Trophoblast cell (in vitro differentiated cells and primary cell): ENCODE data around the gene ASAP2.

Source experiments
- DNase-seq, 2 donors: peaks; one replicate each; pipeline ENCODE4 v3.0.0-alpha.2; 2016
- H2AFZ ChIP-seq: 2 replicates; pipeline ENCODE4 v1.6.1; 2013; ENCODE audit warnings: low read length, moderate library complexity, mild to moderate bottlenecking; ENCODE audit not compliant: insufficient read depth, poor library complexity
- H2AK5ac ChIP-seq: 2 replicates; pipeline ENCODE4 v1.6.1; 2013; ENCODE audit warnings: mild to moderate bottlenecking, low read length
- H2BK120ac ChIP-seq: 2 replicates; pipeline ENCODE4 v1.6.1; 2013; ENCODE audit warnings: low read length, mild to moderate bottlenecking, moderate library complexity; ENCODE audit not compliant: insufficient read depth, poor library complexity
- H2BK12ac ChIP-seq: 2 replicates; pipeline ENCODE4 v1.6.1; 2013; ENCODE audit warnings: mild to moderate bottlenecking, low read length, moderate library complexity
- H2BK5ac ChIP-seq: 2 replicates; pipeline ENCODE4 v1.6.1; 2013; ENCODE audit warnings: low read length, low read depth, moderate library complexity, mild to moderate bottlenecking; ENCODE audit not compliant: poor library complexity
- H3K14ac ChIP-seq: 2 replicates; pipeline ENCODE4 v1.6.1; 2013; ENCODE audit warnings: mild to moderate bottlenecking, low read length
- H3K18ac ChIP-seq: 2 replicates; pipeline ENCODE4 v1.6.1; 2013; ENCODE audit warnings: mild to moderate bottlenecking, low read length
- H3K23ac ChIP-seq: 2 replicates; pipeline ENCODE4 v1.6.1; 2013; ENCODE audit warnings: low read length
- H3K27ac ChIP-seq: 2 replicates; pipeline ENCODE4 v1.5.1; 2013; ENCODE audit warnings: low read depth, mild to moderate bottlenecking, inconsistent platforms, low read length, moderate library complexity
- H3K27me3 ChIP-seq: 2 replicates; pipeline ENCODE4 v1.6.1; 2013; ENCODE audit warnings: inconsistent platforms, mild to moderate bottlenecking, low read length, moderate library complexity; ENCODE audit not compliant: insufficient read depth
- H3K36me3 ChIP-seq, 2 experiments: 1 replicate in 1 of 2; 2 replicates in 1 of 2; pipeline ENCODE4 v1.6.1; 2013; ENCODE audit warnings: low read length in 2 of 2, mild to moderate bottlenecking in 2 of 2, moderate library complexity in 1 of 2; ENCODE audit not compliant: insufficient read depth in 2 of 2, control insufficient read depth in 1 of 2
- H3K4ac ChIP-seq: 2 replicates; pipeline ENCODE4 v1.6.1; 2013; ENCODE audit warnings: low read depth, mild to moderate bottlenecking, low read length, moderate library complexity
- H3K4me1 ChIP-seq, 2 experiments: 1 replicate in 1 of 2; 2 replicates in 1 of 2; pipeline ENCODE4 v1.6.1; 2013; ENCODE audit warnings: low read length in 2 of 2, mild to moderate bottlenecking in 2 of 2, moderate library complexity in 1 of 2; ENCODE audit not compliant: insufficient read depth in 2 of 2, control insufficient read depth in 1 of 2
- H3K4me2 ChIP-seq: 2 replicates; pipeline ENCODE4 v1.6.1; 2013; ENCODE audit warnings: inconsistent platforms, mild to moderate bottlenecking, low read length, moderate library complexity
- H3K4me3 ChIP-seq: 2 replicates; pipeline ENCODE4 v1.5.1; 2013; ENCODE audit warnings: mild to moderate bottlenecking, low read depth, low read length, inconsistent platforms
- H3K79me1 ChIP-seq: one replicate; pipeline ENCODE4 v1.6.1; 2013; ENCODE audit warnings: low read length
- H3K79me2 ChIP-seq: 2 replicates; pipeline ENCODE4 v1.6.1; 2013; ENCODE audit warnings: low read length, mild to moderate bottlenecking; ENCODE audit not compliant: control insufficient read depth, insufficient read depth, poor library complexity
- H3K9ac ChIP-seq: 2 replicates; pipeline ENCODE4 v1.6.1; 2013; ENCODE audit warnings: mild to moderate bottlenecking, low read length
- H3K9me3 ChIP-seq: 2 replicates; pipeline ENCODE4 v1.6.1; 2013; ENCODE audit warnings: low read depth, mild to moderate bottlenecking, control low read depth, inconsistent platforms, low read length; ENCODE audit not compliant: insufficient read depth
- H4K12ac ChIP-seq: 2 replicates; pipeline ENCODE4 v1.6.1; 2013; ENCODE audit warnings: low read depth, mild to moderate bottlenecking, low read length, moderate library complexity
- H4K8ac ChIP-seq: 2 replicates; pipeline ENCODE4 v1.6.1; 2013; ENCODE audit warnings: low read depth, mild to moderate bottlenecking, low read length, moderate library complexity
- H4K91ac ChIP-seq: one replicate; pipeline ENCODE4 v1.6.1; 2013; ENCODE audit warnings: low read depth, mild to moderate bottlenecking, low read length, moderate library complexity
- WGBS: extraction: QIAGEN DNeasy Blood & Tissue Kit; methylation state at CpG from one replicate; pipeline ENCODE4 v1.1.7; 2013; ENCODE audit warnings: missing lambda C conversion rate; ENCODE audit not compliant: insufficient read length, insufficient coverage; ENCODE audit errors: extremely low coverage; 5-methylcytosine and 5-hydroxymethylcytosine counted together

ASAP2 gene

DNA sequence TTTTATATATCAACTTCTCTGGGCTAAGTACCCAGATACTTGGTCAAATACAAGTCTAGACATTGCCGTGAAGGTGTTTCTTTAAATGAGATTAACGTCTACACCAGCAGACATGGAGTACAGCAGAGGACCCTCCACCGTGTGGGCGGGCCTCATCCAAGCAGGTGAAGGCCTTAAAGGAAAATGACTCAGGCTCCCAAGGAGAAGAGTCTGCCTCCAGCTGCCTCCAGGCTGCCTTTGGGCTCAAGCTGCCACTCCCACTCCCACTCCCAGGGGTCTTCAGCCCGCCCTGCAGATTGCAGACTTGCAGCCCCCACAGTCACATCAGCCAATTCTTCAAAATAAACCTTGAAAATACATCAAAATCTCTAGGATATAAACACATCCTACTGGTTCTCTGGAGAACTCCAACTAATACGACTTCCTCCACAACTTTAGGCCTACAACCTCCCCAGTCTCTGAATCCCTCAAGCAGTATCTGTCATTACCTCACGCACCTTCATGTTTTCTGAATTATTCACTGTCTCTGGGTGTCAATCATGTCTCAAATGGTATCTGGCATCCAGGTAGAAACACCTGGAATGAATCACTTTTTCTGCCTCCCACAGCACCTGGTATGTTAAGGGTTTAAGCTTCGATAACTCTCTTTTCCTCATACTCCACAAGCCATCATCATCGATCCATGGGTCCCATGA is 209.8 kb downstream of the ASAP2 start:
- H3K9ac ChIP-seq: no peak overlapping the region
- H3K36me3 ChIP-seq: peaks cover 6 to 8% of the 10 kb centered on the region in 2 experiments
- H2AK5ac ChIP-seq: no peak overlapping the region
- WGBS: no CpG with 5 or more reads among the region's 9 CpGs
- H2AFZ ChIP-seq: no peak overlapping the region
- H2BK120ac ChIP-seq: no peak overlapping the region
- H3K4me1 ChIP-seq: peaks cover 0 to 5% of the 10 kb centered on the region in 2 experiments
- no peak overlapping the region for H3K4me2 ChIP-seq
- no peaks in the 10 kb centered on the region for H3K9me3 ChIP-seq
- H2BK12ac ChIP-seq: no peak overlapping the region
- H3K27me3 ChIP-seq: no peaks in the 10 kb centered on the region
- no peak overlapping the region for H3K27ac ChIP-seq
- no peak overlapping the region for H3K4ac ChIP-seq
- no peak overlapping the region for H4K8ac ChIP-seq
- H3K4me3 ChIP-seq: no peak overlapping the region
- no peak overlapping the region for H3K14ac ChIP-seq
- H3K79me2 ChIP-seq: no peaks in the 10 kb centered on the region
- H4K12ac ChIP-seq: no peak overlapping the region
- peak; percentile 65 to 86 for DNase-seq
- peak overlapping the region; percentile 83 for H3K18ac ChIP-seq
- H3K79me1 ChIP-seq: no peaks in the 10 kb centered on the region
- H4K91ac ChIP-seq: no peak overlapping the region
- no peak overlapping the region for H3K23ac ChIP-seq
- H2BK5ac ChIP-seq: no peak overlapping the region

DNA sequence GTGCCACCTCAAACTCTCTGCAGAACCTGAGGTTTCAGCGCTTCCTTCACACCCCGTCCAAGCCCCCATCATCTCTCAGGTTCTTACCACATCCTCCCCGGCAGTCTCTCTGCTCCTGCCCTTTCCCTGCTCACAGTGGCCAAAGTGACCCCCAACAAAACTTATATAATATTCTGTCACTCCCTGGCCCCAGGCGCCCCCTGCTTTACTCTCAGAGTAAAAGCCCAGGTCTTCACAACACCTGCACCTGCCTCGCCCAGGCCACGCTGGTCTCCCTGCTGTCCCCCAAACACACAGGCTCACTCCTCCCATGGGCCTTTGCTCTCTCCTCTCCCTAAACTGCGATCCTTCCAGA is 210.3 kb downstream of the ASAP2 start:
- WGBS: no CpG with 5 or more reads among the region's 7 CpGs
- no peak overlapping the region for H3K9ac ChIP-seq
- no peak overlapping the region for H3K4me3 ChIP-seq
- H3K9me3 ChIP-seq: no peaks in the 10 kb centered on the region
- no peak overlapping the region for H4K12ac ChIP-seq
- no peak overlapping the region for H2BK120ac ChIP-seq
- no peak overlapping the region for H4K8ac ChIP-seq
- no peak overlapping the region for H3K4me2 ChIP-seq
- no peaks in the 10 kb centered on the region for H3K79me1 ChIP-seq
- DNase-seq: no peak
- no peak overlapping the region for H2BK5ac ChIP-seq
- H4K91ac ChIP-seq: no peak overlapping the region
- H3K27ac ChIP-seq: no peak overlapping the region
- H3K14ac ChIP-seq: no peak overlapping the region
- no peaks in the 10 kb centered on the region for H3K79me2 ChIP-seq
- H3K23ac ChIP-seq: no peak overlapping the region
- no peak overlapping the region for H2AK5ac ChIP-seq
- H3K4ac ChIP-seq: no peak overlapping the region
- no peak overlapping the region for H2AFZ ChIP-seq
- H3K4me1 ChIP-seq: peaks cover 0 to 5% of the 10 kb centered on the region in 2 experiments
- peak overlapping the region; percentile 72 for H3K18ac ChIP-seq
- H2BK12ac ChIP-seq: no peak overlapping the region
- H3K36me3 ChIP-seq: peaks cover 4 to 6% of the 10 kb centered on the region in 2 experiments
- no peaks in the 10 kb centered on the region for H3K27me3 ChIP-seq

DNA sequence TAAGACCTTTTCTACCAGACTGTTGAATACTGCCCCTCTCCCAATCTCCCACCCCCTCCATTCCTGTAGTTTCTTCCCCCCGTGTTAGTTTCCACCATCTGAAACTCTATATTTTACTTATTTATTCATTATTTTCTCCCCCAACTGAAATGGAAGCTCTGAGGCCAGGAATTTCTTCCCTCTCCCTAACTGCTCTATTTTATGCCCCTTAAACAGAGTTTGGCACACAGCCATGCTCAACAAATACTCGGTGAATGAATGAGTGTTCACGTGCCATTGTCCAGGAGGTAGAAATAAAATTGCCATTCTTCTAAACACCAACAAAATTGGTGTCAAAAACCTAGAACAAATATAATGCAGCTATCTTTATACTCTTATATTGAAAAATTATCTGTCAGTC is 211.1 kb downstream of the ASAP2 start:
- WGBS: no CpG with 5 or more reads among the region's 3 CpGs
- no peak overlapping the region for H3K4me3 ChIP-seq
- H3K4me2 ChIP-seq: no peak overlapping the region
- H3K79me1 ChIP-seq: peaks cover 3% of the 10 kb centered on the region
- no peak overlapping the region for H4K91ac ChIP-seq
- no peak overlapping the region for H3K14ac ChIP-seq
- no peak overlapping the region for H4K12ac ChIP-seq
- no peak overlapping the region for H2BK120ac ChIP-seq
- no peak overlapping the region for H2AK5ac ChIP-seq
- H3K4ac ChIP-seq: no peak overlapping the region
- no peak overlapping the region for H2BK12ac ChIP-seq
- peaks cover 2 to 5% of the 10 kb centered on the region in 2 experiments for H3K36me3 ChIP-seq
- no peaks in the 10 kb centered on the region for H3K9me3 ChIP-seq
- H4K8ac ChIP-seq: no peak overlapping the region
- no peak overlapping the region for H3K9ac ChIP-seq
- DNase-seq: no peak
- H3K18ac ChIP-seq: no peak overlapping the region
- H3K4me1 ChIP-seq: peaks cover 7 to 11% of the 10 kb centered on the region in 2 experiments
- H3K79me2 ChIP-seq: peaks cover 6% of the 10 kb centered on the region
- no peak overlapping the region for H2BK5ac ChIP-seq
- no peaks in the 10 kb centered on the region for H3K27me3 ChIP-seq
- H3K23ac ChIP-seq: no peak overlapping the region
- no peak overlapping the region for H2AFZ ChIP-seq
- no peak overlapping the region for H3K27ac ChIP-seq

DNA sequence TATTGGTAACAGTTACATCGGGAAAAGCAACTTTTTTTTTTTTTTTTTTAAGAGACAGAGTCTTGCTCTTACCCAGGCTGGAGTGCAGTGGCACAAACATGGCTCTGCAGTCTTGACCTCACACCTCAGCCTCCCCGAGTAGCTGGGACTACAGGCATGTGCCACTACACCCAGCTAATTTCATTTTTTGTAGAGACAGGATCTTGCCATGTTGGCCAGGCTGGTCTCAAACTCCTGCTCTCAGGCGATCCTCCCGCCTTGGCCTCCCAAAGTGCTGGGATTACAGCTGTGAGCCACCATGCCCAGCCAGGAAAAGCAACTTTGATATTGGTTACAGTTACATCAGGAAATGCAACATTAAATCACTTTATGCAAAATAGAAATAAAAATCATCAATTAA is 212.1 kb downstream of the ASAP2 start:
- Histone ChIP-seq H3K27me3 (no peaks in the 10 kb centered on the region), H3K4me1 (peaks cover 7 to 11% of the 10 kb centered on the region in 2 experiments), H4K91ac (no peak overlapping the region), H3K4me3 (no peak overlapping the region), H3K14ac (no peak overlapping the region), H2BK5ac (no peak overlapping the region), H2AFZ (no peak overlapping the region), H2AK5ac (no peak overlapping the region), H3K9ac (no peak overlapping the region), H3K27ac (no peak overlapping the region), H3K9me3 (no peaks in the 10 kb centered on the region), H3K4me2 (no peak overlapping the region), H3K79me1 (peaks cover 12% of the 10 kb centered on the region), H3K36me3 (peaks cover 2 to 5% of the 10 kb centered on the region in 2 experiments), H2BK12ac (no peak overlapping the region), H2BK120ac (no peak overlapping the region), H4K8ac (no peak overlapping the region), H3K79me2 (peaks cover 14% of the 10 kb centered on the region), H4K12ac (no peak overlapping the region), H3K4ac (no peak overlapping the region), H3K23ac (no peak overlapping the region), H3K18ac (no peak overlapping the region)
- DNase-seq: no peak
- no CpG with 5 or more reads among the region's 4 CpGs for WGBS
